HepG2 (cell line): ENCODE measurements around the gene IKZF3. TPM values are rescaled to one million over a fixed set of nuclear protein-coding genes. Genes with fewer than 3 reads are reported as not detected.
A peak's percentile ranks its signal among the peaks of the same experiment; 100 is the strongest.

Experiments used
- AFF4 ChIP-seq: sonication (generic); formaldehyde crosslinking; IDR thresholded peaks from 2 replicates; pipeline ENCODE4 v1.4.0; 2020; ENCODE audit warnings: missing genetic modification reagents
- GABPA ChIP-seq, 2 experiments: IDR thresholded peaks; 2 replicates each; pipeline ENCODE4 v1.6.1; 2011 to 2016; ENCODE audit warnings: low read depth in 2 of 2, low read length in 1 of 2, missing biosample characterization in 1 of 2, missing genetic modification characterization in 1 of 2
- GPBP1L1 ChIP-seq: sonication (generic); formaldehyde crosslinking; IDR thresholded peaks from 2 replicates; pipeline ENCODE4 v1.5.0; 2020; ENCODE audit warnings: mild to moderate bottlenecking, missing genetic modification reagents
- HIVEP1 ChIP-seq: sonication (generic); formaldehyde crosslinking; IDR thresholded peaks from 2 replicates; pipeline ENCODE4 v1.4.0; 2020; ENCODE audit warnings: mild to moderate bottlenecking, missing genetic modification reagents
- HOXA5 ChIP-seq: sonication (generic); formaldehyde crosslinking; IDR thresholded peaks from 2 replicates; pipeline ENCODE4 v1.4.0; 2020; ENCODE audit warnings: missing genetic modification reagents
- MAF1 ChIP-seq: sonication (generic); formaldehyde crosslinking; IDR thresholded peaks from 2 replicates; pipeline ENCODE4 v1.5.0; 2020; ENCODE audit warnings: missing genetic modification reagents, borderline replicate concordance
- NFKBIZ ChIP-seq: IDR thresholded peaks from 2 replicates; pipeline ENCODE4 v1.6.1; 2018; ENCODE audit warnings: missing genetic modification reagents, missing compliant biosample characterization
- ONECUT2 ChIP-seq: sonication (generic); formaldehyde crosslinking; IDR thresholded peaks from 2 replicates; pipeline ENCODE4 v1.4.0; 2020; ENCODE audit warnings: missing genetic modification reagents
- PTBP1 ChIP-seq: fragments of 200-400 bp; formaldehyde crosslinking; IDR thresholded peaks from 2 replicates; pipeline ENCODE4 v1.6.1; 2018; ENCODE audit warnings: low read length, low read depth; ENCODE audit not compliant: poor library complexity, severe bottlenecking
- SRF ChIP-seq: IDR thresholded peaks from 2 replicates; pipeline ENCODE4 v1.6.1; 2011; ENCODE audit warnings: mild to moderate bottlenecking, low read depth, low read length, moderate library complexity
- U2AF2 ChIP-seq: fragments of 200-400 bp; formaldehyde crosslinking; IDR thresholded peaks from 2 replicates; pipeline ENCODE4 v1.6.1; 2017; ENCODE audit warnings: low read depth, mild to moderate bottlenecking, low read length
- ZBTB7B ChIP-seq: sonication (generic); formaldehyde crosslinking; IDR thresholded peaks from 2 replicates; pipeline ENCODE4 v1.4.0; 2020; ENCODE audit warnings: missing genetic modification reagents
- ZNF296 ChIP-seq: sonication (generic); formaldehyde crosslinking; conservative IDR thresholded peaks from 2 replicates; pipeline ENCODE4 v1.5.0; 2020; ENCODE audit warnings: mild to moderate bottlenecking, missing genetic modification reagents
- ZNF766 ChIP-seq: sonication (generic); formaldehyde crosslinking; IDR thresholded peaks from 2 replicates; pipeline ENCODE4 v1.5.0; 2020; ENCODE audit warnings: missing genetic modification reagents, borderline replicate concordance
- ZSCAN22 ChIP-seq: sonication (generic); formaldehyde crosslinking; IDR thresholded peaks from 2 replicates; pipeline ENCODE4 v1.4.0; 2020; ENCODE audit warnings: mild to moderate bottlenecking, missing genetic modification reagents
- polyA plus RNA-seq, 8 experiments: library from polyadenylated mRNA; depleted of rRNA in 3 of 8; stranded (reverse) in 7 of 8; unstranded in 1 of 8; fragments of >200 nt; fragmentation: Illumina TruSeq in 4 of 8; extraction: Trizol in 4 of 8; gene quantifications; 2 replicates each; pipeline versions ENCODE4 v1.2.1 to v1.2.3, GENCODE V29; 2011 to 2016; ENCODE audit warnings: low read depth in 4 of 8, missing spikeins in 1 of 8, mixed read lengths in 1 of 8; ENCODE audit not compliant: insufficient read depth in 1 of 8
- total RNA-seq, 5 experiments: library from RNA; depleted of rRNA; stranded (reverse); fragments of >200 nt; fragmentation: Illumina TruSeq; extraction: Trizol; gene quantifications; 2 replicates each; pipeline ENCODE4 v1.2.3, GENCODE V29; 2016; ENCODE audit warnings: low read depth in 1 of 5
- TF ChIP-seq, protein P1 (sequence below): sonication (generic); formaldehyde crosslinking; IDR thresholded peaks from 2 replicates; pipeline ENCODE4 v1.4.0; 2020; ENCODE audit warnings: missing genetic modification reagents
- TF ChIP-seq, protein P2 (sequence below): sonication (generic); formaldehyde crosslinking; IDR thresholded peaks from 2 replicates; pipeline ENCODE4 v1.4.0; 2020; ENCODE audit warnings: missing genetic modification reagents
- TF ChIP-seq, protein P3 (sequence below): sonication (generic); formaldehyde crosslinking; IDR thresholded peaks from 2 replicates; pipeline ENCODE4 v1.8.0; 2022; ENCODE audit warnings: missing genetic modification reagents, low read depth, mild to moderate bottlenecking, borderline replicate concordance

IKZF3 gene
- total and polyA plus RNA-seq, 2 of the 13 experiments (the other 11 are each of a cell fraction or from before 2014, with no cell fraction given): not detected

DNA sequence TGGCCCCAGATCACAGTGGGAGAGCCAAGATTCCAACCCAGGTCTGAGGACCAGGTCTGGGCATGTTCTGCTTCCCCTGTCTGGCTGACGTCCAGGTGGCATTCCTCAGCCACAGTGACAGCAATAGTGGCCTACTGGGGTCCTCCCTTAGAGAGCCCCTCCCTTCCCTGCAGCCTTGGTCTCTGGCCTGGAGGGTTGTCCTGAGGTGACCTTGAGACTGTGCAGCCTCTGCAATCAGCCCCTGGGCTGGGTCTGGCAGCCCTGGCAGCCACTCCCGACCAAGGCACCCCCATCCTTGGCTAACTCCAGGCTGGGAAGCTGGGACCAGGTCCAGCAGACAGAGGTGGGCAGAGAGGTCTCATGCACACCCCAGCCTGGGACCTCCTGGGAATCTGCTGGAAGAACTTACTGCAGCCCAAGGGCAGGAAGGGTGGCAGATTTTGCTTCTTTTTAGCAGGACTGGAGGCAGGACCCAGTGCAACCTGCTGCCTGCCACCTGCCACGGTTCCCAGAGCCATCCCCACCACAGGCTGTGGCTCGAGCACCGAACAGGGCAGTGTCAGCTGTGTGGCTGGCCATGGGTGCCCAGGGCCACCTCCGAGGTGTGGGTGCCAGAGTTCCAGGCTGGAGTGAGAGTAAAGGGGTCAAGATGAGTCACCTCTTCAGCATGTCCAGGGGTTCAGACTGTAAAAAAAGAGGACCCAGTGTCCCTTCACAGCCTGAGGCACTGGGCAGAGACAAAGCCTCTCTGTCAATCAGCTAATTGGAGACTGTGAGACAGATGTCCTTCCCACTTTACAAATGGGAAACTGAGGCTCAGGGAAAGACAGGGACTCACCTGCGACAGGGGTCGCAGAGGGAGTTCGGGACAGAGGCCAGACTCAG, 113.7 kb downstream of the IKZF3 start (continued):
- TF ChIP-seq GABPA (IDR thresholded peaks at IDR 0.05; ENCODE audit: low read depth, low read length) (no peak), GABPA (CRISPR knock-in tag; IDR thresholded peaks at IDR 0.05; ENCODE audit: low read depth) (no peak), ZSCAN22 (CRISPR knock-in tag) (no peak), MAF1 (no peak), ZBTB7B (CRISPR knock-in tag) (peak; percentile 95), AFF4 (CRISPR knock-in tag) (no peak), HOXA5 (CRISPR knock-in tag) (no peak), GPBP1L1 (no peak), ZNF296 (CRISPR knock-in tag) (0 out of 2 replicates have a peak, but pooled peaks have one; percentile 58), NFKBIZ (CRISPR knock-in tag) (no peak), HIVEP1 (CRISPR knock-in tag) (peak; percentile 82), U2AF2 (no peak), SRF (no peak), ONECUT2 (CRISPR knock-in tag) (no peak), ZNF766 (CRISPR knock-in tag) (no peak), PTBP1 (no peak)
- TF ChIP-seq, protein P1, sequence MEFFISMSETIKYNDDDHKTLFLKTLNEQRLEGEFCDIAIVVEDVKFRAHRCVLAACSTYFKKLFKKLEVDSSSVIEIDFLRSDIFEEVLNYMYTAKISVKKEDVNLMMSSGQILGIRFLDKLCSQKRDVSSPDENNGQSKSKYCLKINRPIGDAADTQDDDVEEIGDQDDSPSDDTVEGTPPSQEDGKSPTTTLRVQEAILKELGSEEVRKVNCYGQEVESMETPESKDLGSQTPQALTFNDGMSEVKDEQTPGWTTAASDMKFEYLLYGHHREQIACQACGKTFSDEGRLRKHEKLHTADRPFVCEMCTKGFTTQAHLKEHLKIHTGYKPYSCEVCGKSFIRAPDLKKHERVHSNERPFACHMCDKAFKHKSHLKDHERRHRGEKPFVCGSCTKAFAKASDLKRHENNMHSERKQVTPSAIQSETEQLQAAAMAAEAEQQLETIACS (CRISPR knock-in tag): no peak
- TF ChIP-seq, protein P2, sequence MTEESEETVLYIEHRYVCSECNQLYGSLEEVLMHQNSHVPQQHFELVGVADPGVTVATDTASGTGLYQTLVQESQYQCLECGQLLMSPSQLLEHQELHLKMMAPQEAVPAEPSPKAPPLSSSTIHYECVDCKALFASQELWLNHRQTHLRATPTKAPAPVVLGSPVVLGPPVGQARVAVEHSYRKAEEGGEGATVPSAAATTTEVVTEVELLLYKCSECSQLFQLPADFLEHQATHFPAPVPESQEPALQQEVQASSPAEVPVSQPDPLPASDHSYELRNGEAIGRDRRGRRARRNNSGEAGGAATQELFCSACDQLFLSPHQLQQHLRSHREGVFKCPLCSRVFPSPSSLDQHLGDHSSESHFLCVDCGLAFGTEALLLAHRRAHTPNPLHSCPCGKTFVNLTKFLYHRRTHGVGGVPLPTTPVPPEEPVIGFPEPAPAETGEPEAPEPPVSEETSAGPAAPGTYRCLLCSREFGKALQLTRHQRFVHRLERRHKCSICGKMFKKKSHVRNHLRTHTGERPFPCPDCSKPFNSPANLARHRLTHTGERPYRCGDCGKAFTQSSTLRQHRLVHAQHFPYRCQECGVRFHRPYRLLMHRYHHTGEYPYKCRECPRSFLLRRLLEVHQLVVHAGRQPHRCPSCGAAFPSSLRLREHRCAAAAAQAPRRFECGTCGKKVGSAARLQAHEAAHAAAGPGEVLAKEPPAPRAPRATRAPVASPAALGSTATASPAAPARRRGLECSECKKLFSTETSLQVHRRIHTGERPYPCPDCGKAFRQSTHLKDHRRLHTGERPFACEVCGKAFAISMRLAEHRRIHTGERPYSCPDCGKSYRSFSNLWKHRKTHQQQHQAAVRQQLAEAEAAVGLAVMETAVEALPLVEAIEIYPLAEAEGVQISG (CRISPR knock-in tag): peak; percentile 40; the same call in 1 of the 2 replicates
- TF ChIP-seq, protein P3, sequence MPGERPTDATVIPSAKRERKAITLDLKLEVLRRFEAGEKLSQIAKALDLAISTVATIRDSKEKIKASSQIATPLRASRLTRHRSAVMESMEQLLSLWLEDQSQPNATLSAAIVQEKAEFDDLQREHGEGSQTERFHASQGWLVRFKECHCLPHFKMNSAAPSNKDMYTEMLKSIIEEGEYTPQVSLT (CRISPR knock-in tag): no peak
